Lung (tissue), 12 donors: Measurements from ENCODE around the gene PCGF1. TPM values are rescaled to one million over a fixed set of nuclear protein-coding genes. Genes with fewer than 3 reads are reported as not detected.

Source experiments
- ATAC-seq: fragments of 200-7000 bp; cut with Tn5 transposase; one replicate; pipeline ENCODE4 v1.9.1; 2020; ENCODE audit warnings: moderate number of reproducible peaks; ENCODE audit not compliant: insufficient read depth, low FRiP score
- DNase-seq, 3 donors: peaks; one replicate each; pipeline ENCODE4 v3.0.0-alpha.2; 2013 to 2017
- H3K27ac ChIP-seq, 2 donors: one replicate each; pipeline ENCODE4 v1.5.1; 2013; ENCODE audit warnings: mild to moderate bottlenecking in 2 of 2, moderate library complexity in 2 of 2, control low read depth in 1 of 2, inconsistent platforms in 1 of 2, low read depth in 1 of 2, low read length in 1 of 2
- H3K27me3 ChIP-seq, 3 donors: one replicate each; pipeline ENCODE4 v1.5.1; 2013; ENCODE audit warnings: low read length in 2 of 3; ENCODE audit not compliant: control insufficient read depth in 3 of 3, insufficient read depth in 3 of 3
- H3K36me3 ChIP-seq, 4 donors: one replicate each; pipeline ENCODE4 v1.5.1; 2013; ENCODE audit warnings: low read length in 4 of 4, mild to moderate bottlenecking in 1 of 4, moderate library complexity in 1 of 4; ENCODE audit not compliant: control insufficient read depth in 4 of 4, insufficient read depth in 4 of 4
- H3K4me1 ChIP-seq, 5 donors: one replicate each; pipeline ENCODE4 v1.5.1; 2013; ENCODE audit warnings: low read length in 5 of 5, mild to moderate bottlenecking in 2 of 5, moderate library complexity in 1 of 5; ENCODE audit not compliant: control insufficient read depth in 5 of 5, insufficient read depth in 5 of 5
- H3K4me3 ChIP-seq: one replicate; pipeline ENCODE4 v1.5.1; 2013; ENCODE audit warnings: mild to moderate bottlenecking, control low read depth, moderate library complexity
- H3K9ac ChIP-seq, 2 donors: one replicate each; pipeline ENCODE4 v1.5.1; 2013; ENCODE audit warnings: low read length in 2 of 2, control low read depth in 1 of 2; ENCODE audit not compliant: insufficient read depth in 1 of 2
- H3K9me3 ChIP-seq, 4 donors: one replicate each; pipeline ENCODE4 v1.5.1; 2013; ENCODE audit warnings: low read length in 3 of 4, mild to moderate bottlenecking in 1 of 4, moderate library complexity in 1 of 4; ENCODE audit not compliant: control insufficient read depth in 4 of 4, insufficient read depth in 3 of 4
- WGBS, 2 donors: extraction: QIAGEN DNeasy Blood & Tissue Kit; methylation state at CpG; one replicate each; pipeline ENCODE4 v1.1.7; 2013; 5-methylcytosine and 5-hydroxymethylcytosine counted together
- polyA plus RNA-seq, 2 donors: library from polyadenylated mRNA; stranded (reverse); fragments of 200-250 nt; gene quantifications; one replicate each; pipeline ENCODE4 v1.2.1, GENCODE V29; 2013
- total RNA-seq, 2 donors: library from RNA; depleted of rRNA in 1 of 2; stranded (reverse); fragments of >200 nt in 1 of 2; gene quantifications; one replicate each; pipeline ENCODE4 v1.2.1, GENCODE V29; 2014 to 2021
- TF ChIP-seq, protein P1 (sequence below): IDR thresholded peaks from 2 replicates; pipeline ENCODE4 v1.5.1; 2012; ENCODE audit warnings: mild to moderate bottlenecking; ENCODE audit errors: control extremely low read depth, extremely low read depth
- donor health status: control.
- donor health status: control.
- donor health status: Bipolar disorder and iron deficiency.
- donor health status: healthy.
- donor health status: DM: yes; HTN: yes; CAD: no.

The PCGF1 gene
- total and polyA plus RNA-seq, 4 donors: 16.7 to 47.8 (median 28.1) TPM

DNA sequence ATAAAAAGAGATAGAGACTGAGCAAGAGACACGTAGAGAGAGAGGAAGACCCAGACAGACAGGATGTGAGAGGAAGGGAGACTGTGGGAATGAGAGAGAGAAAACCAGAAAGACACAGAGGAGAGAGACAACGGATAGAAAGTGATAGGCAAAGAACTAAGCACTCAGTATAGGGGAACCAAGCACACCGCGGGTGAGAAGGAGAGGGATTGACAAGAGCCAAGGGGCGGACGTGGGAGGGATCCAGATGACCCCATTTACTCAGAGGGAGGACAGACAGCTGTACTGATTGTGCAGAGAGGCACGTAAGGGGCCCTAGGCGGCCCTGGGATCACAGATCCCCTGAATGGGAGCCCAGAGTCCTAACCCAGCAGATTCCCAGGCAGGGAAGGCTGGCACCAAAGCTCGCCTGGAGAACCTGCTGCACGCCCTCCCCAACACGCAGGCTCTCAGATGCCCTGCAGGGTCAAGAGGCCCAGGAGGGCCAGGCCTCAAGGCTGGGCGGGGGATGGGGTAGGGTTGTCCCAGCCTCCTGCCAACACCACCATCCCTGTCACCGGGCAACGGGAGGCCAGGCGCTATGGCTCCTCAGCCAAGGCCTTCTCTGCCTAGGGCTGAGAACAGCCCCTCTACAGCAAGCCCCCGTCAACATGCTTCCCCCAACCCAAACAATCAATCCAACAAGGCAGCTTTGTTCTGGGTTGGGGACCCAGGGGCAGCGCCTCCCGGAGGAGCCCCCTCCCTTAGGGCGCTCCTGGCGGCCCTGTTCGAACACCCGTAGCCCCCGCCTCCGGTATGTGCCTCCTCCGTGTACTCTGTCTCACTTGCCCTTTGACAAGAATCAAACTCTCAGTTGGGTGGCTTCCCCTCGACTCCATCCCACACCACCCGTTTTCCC, 45.7 kb upstream of the PCGF1 start:
- peak; percentile 21 to 52 (median 42) for DNase-seq
- ATAC-seq: no peak
- Histone ChIP-seq H3K4me1 (peaks cover 0 to 36% (median 2%) of the 10 kb centered on the region in 5 donors), H3K36me3 (peaks cover 0 to 7% (median 0%) of the 10 kb centered on the region in 4 donors), H3K9me3 (no peaks in the 10 kb centered on the region), H3K4me3 (no peak overlapping the region), H3K27me3 (no peaks in the 10 kb centered on the region), H3K9ac (peak overlapping the region in 1 of 2 donors; percentile 33), H3K27ac (no peak overlapping the region)
- TF ChIP-seq, protein P1, sequence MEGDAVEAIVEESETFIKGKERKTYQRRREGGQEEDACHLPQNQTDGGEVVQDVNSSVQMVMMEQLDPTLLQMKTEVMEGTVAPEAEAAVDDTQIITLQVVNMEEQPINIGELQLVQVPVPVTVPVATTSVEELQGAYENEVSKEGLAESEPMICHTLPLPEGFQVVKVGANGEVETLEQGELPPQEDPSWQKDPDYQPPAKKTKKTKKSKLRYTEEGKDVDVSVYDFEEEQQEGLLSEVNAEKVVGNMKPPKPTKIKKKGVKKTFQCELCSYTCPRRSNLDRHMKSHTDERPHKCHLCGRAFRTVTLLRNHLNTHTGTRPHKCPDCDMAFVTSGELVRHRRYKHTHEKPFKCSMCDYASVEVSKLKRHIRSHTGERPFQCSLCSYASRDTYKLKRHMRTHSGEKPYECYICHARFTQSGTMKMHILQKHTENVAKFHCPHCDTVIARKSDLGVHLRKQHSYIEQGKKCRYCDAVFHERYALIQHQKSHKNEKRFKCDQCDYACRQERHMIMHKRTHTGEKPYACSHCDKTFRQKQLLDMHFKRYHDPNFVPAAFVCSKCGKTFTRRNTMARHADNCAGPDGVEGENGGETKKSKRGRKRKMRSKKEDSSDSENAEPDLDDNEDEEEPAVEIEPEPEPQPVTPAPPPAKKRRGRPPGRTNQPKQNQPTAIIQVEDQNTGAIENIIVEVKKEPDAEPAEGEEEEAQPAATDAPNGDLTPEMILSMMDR: no peak
- 58 to 71% methylated on average over 25 to 27 of the region's 27 CpGs for WGBS, 2 donors

DNA sequence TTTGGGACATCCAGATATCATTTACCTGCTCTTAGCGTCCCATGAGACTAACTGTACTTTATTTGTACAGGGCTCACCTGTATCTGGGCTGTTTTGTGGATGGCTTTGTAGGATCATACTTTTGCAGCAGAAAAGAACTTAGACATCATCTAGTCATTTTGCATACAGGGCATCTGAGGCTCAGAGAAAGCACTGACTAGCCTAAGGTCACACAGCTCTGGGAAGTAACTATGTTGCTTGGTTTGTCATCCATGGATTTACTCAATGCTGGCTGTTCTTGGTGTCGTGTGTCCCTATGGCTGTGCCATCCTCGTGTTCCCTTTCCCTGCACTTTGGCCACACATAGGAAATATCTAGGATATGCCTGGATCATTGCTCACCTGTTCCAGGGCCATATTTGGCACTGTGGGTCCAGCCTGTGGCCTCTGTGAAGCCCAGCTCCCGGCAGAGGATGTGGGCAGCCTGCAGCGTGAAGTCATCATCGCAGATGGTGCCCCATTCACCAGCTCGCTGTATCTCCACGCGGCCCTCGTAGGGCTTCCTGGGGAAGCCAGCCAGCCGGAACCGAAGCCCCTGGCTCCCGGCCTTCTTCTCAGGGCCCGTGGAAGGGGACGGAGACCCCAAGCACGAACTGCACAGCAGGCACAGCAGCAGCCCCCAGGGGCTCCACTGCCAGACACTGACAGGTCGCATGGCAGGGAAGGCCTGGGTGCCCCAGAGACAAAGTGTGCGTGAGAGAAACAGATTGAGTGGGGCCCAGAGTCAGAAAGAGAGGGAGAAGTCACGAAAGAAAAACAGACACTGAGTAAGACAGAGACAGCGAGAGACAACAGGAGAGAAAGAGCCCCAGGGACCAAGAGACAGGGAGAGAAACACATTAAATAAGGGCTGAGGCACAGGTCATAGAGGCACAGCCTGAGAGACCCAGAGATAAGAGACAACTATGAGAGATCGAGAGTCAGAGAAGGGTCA, 44.7 kb upstream of the PCGF1 start:
- H3K36me3 ChIP-seq: peaks cover 0 to 7% (median 0%) of the 10 kb centered on the region in 4 donors
- H3K9me3 ChIP-seq: no peaks in the 10 kb centered on the region
- DNase-seq: no peak
- no peak for ATAC-seq
- H3K4me1 ChIP-seq: peaks cover 0 to 36% (median 2%) of the 10 kb centered on the region in 5 donors
- H3K27me3 ChIP-seq: no peaks in the 10 kb centered on the region
- WGBS, 2 donors: 69 to 85% methylated on average over 21 of the region's 21 CpGs
- H3K9ac ChIP-seq: peak overlapping the region in 1 of 2 donors; percentile 33
- no peak overlapping the region for H3K4me3 ChIP-seq
- no peak overlapping the region for H3K27ac ChIP-seq
- TF ChIP-seq, protein P1: no peak

DNA sequence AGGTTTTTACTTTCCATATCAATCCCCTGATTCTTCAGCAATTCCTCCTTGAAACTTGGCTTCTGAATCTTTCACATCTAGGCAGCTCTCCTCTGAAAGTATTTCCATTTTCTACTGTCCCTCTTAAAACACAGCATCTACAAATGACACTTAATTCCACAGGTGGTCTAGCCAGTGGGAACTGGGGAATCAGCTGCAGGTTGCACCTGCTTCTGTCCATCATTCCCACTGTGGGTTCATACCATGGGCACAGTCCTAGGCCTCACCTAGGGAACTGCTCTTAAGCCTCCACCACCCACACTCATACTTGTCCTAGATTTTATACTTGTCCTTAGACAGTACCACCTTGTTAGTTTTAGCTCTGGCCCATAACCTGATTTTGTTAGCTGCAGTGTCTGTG, 44.0 kb upstream of the PCGF1 start:
- Histone ChIP-seq H3K27me3 (no peaks in the 10 kb centered on the region), H3K27ac (no peak overlapping the region), H3K4me3 (no peak overlapping the region), H3K4me1 (peaks cover 0 to 36% (median 2%) of the 10 kb centered on the region in 5 donors), H3K9me3 (no peaks in the 10 kb centered on the region), H3K36me3 (peaks cover 0 to 3% (median 0%) of the 10 kb centered on the region in 4 donors), H3K9ac (no peak overlapping the region)
- ATAC-seq: no peak
- TF ChIP-seq, protein P1: no peak
- DNase-seq: no peak
